CD4-positive, alpha-beta T cell (primary cell): ENCODE results near the gene SMOC2. TPM values are rescaled to one million over a fixed set of nuclear protein-coding genes. Genes with fewer than 3 reads are reported as not detected.

ENCODE experiments used
- ATAC-seq: fragments of 200-7000 bp; cut with Tn5 transposase; one replicate; pipeline ENCODE4 v1.10.0; 2022; ENCODE audit warnings: mild to moderate bottlenecking; ENCODE audit not compliant: poor library complexity
- CTCF ChIA-PET: fragments of 350-600 bp; sonication (Branson Sonifier 250); formaldehyde crosslinking; loops from one replicate; lab custom pipeline; 2021; ENCODE audit warnings: antibody characterized with exemption, inconsistent platforms; lab: Charles Lee
- POLR2A ChIA-PET: fragments of 350-600 bp; sonication (Branson Sonifier 250); formaldehyde crosslinking; loops from one replicate; lab custom pipeline; 2021; ENCODE audit warnings: antibody characterized with exemption, inconsistent platforms; lab: Charles Lee
- DNase-seq, 14 experiments: peaks; one replicate each; pipeline ENCODE4 v3.0.0-alpha.2; 2013 to 2020; ENCODE audit warnings: mixed read lengths in 2 of 14
- H3K27ac ChIP-seq, 2 donors: one replicate each; pipeline versions ENCODE4 v1.5.1 to v1.7.0; 2013; ENCODE audit warnings: low read length in 2 of 2, low read depth in 1 of 2, mild to moderate bottlenecking in 1 of 2
- H3K27me3 ChIP-seq, 2 experiments: 1 replicate in 1 of 2; 2 replicates in 1 of 2; pipeline versions ENCODE4 v1.6.1 to v1.7.0; 2013; ENCODE audit warnings: low read length in 2 of 2, control low read depth in 1 of 2, mild to moderate bottlenecking in 1 of 2, moderate library complexity in 1 of 2; ENCODE audit not compliant: insufficient read depth in 2 of 2, control insufficient read depth in 1 of 2
- H3K36me3 ChIP-seq: one replicate; pipeline ENCODE4 v1.6.1; 2013; ENCODE audit warnings: low read length, control low read depth; ENCODE audit not compliant: insufficient read depth
- H3K4me1 ChIP-seq: one replicate; pipeline ENCODE4 v1.6.1; 2013; ENCODE audit warnings: low read length, control low read depth; ENCODE audit not compliant: insufficient read depth
- H3K4me3 ChIP-seq: one replicate; pipeline ENCODE4 v1.5.1; 2013; ENCODE audit warnings: mild to moderate bottlenecking, low read length, moderate library complexity
- H3K9me3 ChIP-seq, 2 experiments: 1 replicate in 1 of 2; 2 replicates in 1 of 2; pipeline versions ENCODE4 v1.6.1 to v1.7.0; 2013; ENCODE audit warnings: low read length in 2 of 2, mild to moderate bottlenecking in 2 of 2, control low read depth in 1 of 2, moderate library complexity in 1 of 2; ENCODE audit not compliant: control insufficient read depth in 1 of 2, insufficient read depth in 1 of 2
- H3K27ac Mint-ChIP-seq: one replicate; pipeline ENCODE4 v1.8.0; 2020; ENCODE audit warnings: mixed read lengths
- H3K27me3 Mint-ChIP-seq: one replicate; pipeline ENCODE4 v1.8.0; 2021; ENCODE audit warnings: mixed read lengths
- H3K36me3 Mint-ChIP-seq: one replicate; pipeline ENCODE4 v1.8.0; 2021; ENCODE audit warnings: low read depth, mixed read lengths
- H3K4me1 Mint-ChIP-seq: one replicate; pipeline ENCODE4 v1.8.0; 2021; ENCODE audit warnings: low read depth, mixed read lengths
- H3K4me3 Mint-ChIP-seq: one replicate; pipeline ENCODE4 v1.8.0; 2020; ENCODE audit warnings: mild to moderate bottlenecking, mixed read lengths
- H3K9me3 Mint-ChIP-seq: one replicate; pipeline ENCODE4 v1.8.0; 2020; ENCODE audit warnings: mixed read lengths
- intact Hi-C, 2 experiments: fragments of 100-400 bp; cut with DNase I in 1 of 2; cut with micrococcal nuclease in 1 of 2; formaldehyde crosslinking; loops; one replicate each; pipeline versions ENCODE4 v1.15.1 to v1.9.0; 2023 to 2025; cut with DNase I, micrococcal nuclease
- total RNA-seq, 174 experiments: library from RNA in 2 of 174; stranded (reverse) in 2 of 174; gene quantifications; one replicate each; pipeline ENCODE4 v1.2.3 and lab custom pipeline; 2021 to 2026
- TF ChIP-seq, protein P1 (sequence below): fragments of 200-600 bp; IDR thresholded peaks from one replicate; pipeline ENCODE4 v1.8.0; 2022; ENCODE audit warnings: antibody characterized with exemption, mild to moderate bottlenecking

Gene SMOC2
- total RNA-seq, 2 experiments from 2014 or later, result not detected

DNA sequence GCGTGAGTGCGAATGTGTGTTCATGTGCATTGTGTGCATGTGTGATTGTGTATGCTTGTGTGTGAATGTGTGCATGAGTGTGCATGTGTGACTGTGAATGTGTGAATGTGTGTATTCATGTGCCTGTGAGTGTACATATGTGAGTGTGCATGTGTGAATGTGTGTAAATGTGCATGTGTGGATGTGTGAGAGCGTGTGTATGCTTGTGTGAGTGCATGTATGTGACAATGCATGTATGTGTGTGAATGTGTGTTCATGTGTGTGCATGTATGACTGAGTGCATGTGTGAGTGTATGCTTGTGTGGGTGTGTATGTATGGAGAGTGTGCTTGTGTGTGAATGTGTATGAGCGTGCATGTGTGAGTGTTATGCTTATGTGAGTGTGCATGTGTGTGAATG, 77.4 kb downstream of the SMOC2 start:
- no peak overlapping the region for H3K27ac Mint-ChIP-seq
- no peak overlapping the region for H3K4me3 Mint-ChIP-seq
- Histone ChIP-seq H3K9me3 (peaks cover 0 to 23% of the 10 kb centered on the region in 2 experiments), H3K4me1 (no peaks in the 10 kb centered on the region), H3K27me3 (no peaks in the 10 kb centered on the region), H3K27ac (no peak overlapping the region), H3K36me3 (no peaks in the 10 kb centered on the region), H3K4me3 (no peak overlapping the region)
- ATAC-seq, result no peak
- intact Hi-C loops, result no loop called here
- TF ChIP-seq, protein P1, sequence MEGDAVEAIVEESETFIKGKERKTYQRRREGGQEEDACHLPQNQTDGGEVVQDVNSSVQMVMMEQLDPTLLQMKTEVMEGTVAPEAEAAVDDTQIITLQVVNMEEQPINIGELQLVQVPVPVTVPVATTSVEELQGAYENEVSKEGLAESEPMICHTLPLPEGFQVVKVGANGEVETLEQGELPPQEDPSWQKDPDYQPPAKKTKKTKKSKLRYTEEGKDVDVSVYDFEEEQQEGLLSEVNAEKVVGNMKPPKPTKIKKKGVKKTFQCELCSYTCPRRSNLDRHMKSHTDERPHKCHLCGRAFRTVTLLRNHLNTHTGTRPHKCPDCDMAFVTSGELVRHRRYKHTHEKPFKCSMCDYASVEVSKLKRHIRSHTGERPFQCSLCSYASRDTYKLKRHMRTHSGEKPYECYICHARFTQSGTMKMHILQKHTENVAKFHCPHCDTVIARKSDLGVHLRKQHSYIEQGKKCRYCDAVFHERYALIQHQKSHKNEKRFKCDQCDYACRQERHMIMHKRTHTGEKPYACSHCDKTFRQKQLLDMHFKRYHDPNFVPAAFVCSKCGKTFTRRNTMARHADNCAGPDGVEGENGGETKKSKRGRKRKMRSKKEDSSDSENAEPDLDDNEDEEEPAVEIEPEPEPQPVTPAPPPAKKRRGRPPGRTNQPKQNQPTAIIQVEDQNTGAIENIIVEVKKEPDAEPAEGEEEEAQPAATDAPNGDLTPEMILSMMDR, result no peak
- H3K27me3 Mint-ChIP-seq, result peaks cover 5% of the 10 kb centered on the region
- H3K9me3 Mint-ChIP-seq, result no peaks in the 10 kb centered on the region
- no peak for DNase-seq
- CTCF ChIA-PET, result no interaction called here
- no peaks in the 10 kb centered on the region for H3K4me1 Mint-ChIP-seq
- POLR2A ChIA-PET, result no interaction called here
- H3K36me3 Mint-ChIP-seq, result no peaks in the 10 kb centered on the region

DNA sequence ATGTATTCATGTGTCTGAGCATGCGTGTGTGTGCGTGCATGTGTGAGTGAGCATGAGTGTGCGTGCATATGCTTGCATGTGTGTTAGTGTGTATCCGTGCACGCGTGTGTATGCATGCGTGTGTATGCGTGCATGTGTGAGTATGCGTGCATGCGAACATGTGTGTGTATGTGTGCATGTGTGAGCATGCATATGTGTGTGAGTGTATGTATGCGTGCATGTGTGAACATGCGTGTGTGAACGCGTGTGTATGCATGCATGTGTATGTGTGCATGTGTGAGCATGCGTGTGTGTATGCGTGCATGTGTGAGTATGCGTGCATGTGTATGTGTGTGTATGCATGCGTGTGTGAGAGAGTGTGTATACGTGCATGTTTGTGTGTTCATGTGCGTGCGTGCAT, 77.9 kb downstream of the SMOC2 start:
- Histone ChIP-seq H3K4me1 (no peaks in the 10 kb centered on the region), H3K9me3 (peaks cover 0 to 23% of the 10 kb centered on the region in 2 experiments), H3K27ac (no peak overlapping the region), H3K4me3 (no peak overlapping the region), H3K27me3 (no peaks in the 10 kb centered on the region), H3K36me3 (no peaks in the 10 kb centered on the region)
- H3K36me3 Mint-ChIP-seq, result no peaks in the 10 kb centered on the region
- no peaks in the 10 kb centered on the region for H3K4me1 Mint-ChIP-seq
- H3K27me3 Mint-ChIP-seq, result peaks cover 4% of the 10 kb centered on the region
- ChIA-PET CTCF (no interaction called here), POLR2A (no interaction called here)
- DNase-seq (no peak), ATAC-seq (no peak)
- no peak overlapping the region for H3K4me3 Mint-ChIP-seq
- no peaks in the 10 kb centered on the region for H3K9me3 Mint-ChIP-seq
- no peak overlapping the region for H3K27ac Mint-ChIP-seq
- intact Hi-C loops, result no loop called here
- TF ChIP-seq, protein P1, result no peak

DNA sequence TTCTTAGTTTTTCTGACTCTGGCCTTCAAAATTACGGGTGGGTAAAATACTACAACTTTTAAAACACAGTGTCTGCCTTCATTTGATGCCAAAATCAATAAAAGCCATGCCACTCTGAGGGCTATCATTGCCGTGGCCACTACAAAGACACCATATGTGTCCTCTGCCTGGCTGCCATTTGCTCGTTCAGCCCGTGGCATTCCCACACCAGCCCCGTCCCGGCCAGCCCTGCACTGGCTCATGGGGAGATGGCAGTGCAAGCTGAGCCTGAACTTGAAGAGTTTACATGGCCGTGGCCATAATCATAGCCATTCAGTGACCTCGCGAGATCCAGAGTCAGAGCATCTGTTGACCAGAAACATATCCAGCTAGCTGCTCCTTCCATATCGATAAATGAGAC, 79.2 kb downstream of the SMOC2 start:
- ATAC-seq, result no peak
- POLR2A ChIA-PET, result no interaction called here

More for the DNA sequence above, 79.2 kb downstream of the SMOC2 start:
- DNase-seq, result no peak
- no peak overlapping the region for H3K27ac ChIP-seq
- H3K27ac Mint-ChIP-seq, result no peak overlapping the region
- H3K27me3 ChIP-seq, result no peaks in the 10 kb centered on the region
- H3K9me3 Mint-ChIP-seq, result no peaks in the 10 kb centered on the region
- no peak overlapping the region for H3K4me3 Mint-ChIP-seq
- intact Hi-C loops, result no loop called here
- H3K27me3 Mint-ChIP-seq, result peaks cover 4% of the 10 kb centered on the region
- TF ChIP-seq, protein P1, result no peak
- no peaks in the 10 kb centered on the region for H3K4me1 ChIP-seq
- H3K4me1 Mint-ChIP-seq, result no peaks in the 10 kb centered on the region
- no peak overlapping the region for H3K4me3 ChIP-seq
- H3K36me3 ChIP-seq, result no peaks in the 10 kb centered on the region
- CTCF ChIA-PET, result no interaction called here
- peaks cover 0 to 23% of the 10 kb centered on the region in 2 experiments for H3K9me3 ChIP-seq
- H3K36me3 Mint-ChIP-seq, result no peaks in the 10 kb centered on the region
